GM19455 (cell line): ENCODE data around the gene TSPAN31.
A peak's percentile ranks its signal among the peaks of the same experiment; 100 is the strongest.

Experiments
- ATAC-seq: cut with Tn5 transposase; IDR thresholded peaks from one replicate; pipeline ENCODE4 v1.9.1; 2021; ENCODE audit not compliant: unreplicated experiment

The TSPAN31 gene

DNA sequence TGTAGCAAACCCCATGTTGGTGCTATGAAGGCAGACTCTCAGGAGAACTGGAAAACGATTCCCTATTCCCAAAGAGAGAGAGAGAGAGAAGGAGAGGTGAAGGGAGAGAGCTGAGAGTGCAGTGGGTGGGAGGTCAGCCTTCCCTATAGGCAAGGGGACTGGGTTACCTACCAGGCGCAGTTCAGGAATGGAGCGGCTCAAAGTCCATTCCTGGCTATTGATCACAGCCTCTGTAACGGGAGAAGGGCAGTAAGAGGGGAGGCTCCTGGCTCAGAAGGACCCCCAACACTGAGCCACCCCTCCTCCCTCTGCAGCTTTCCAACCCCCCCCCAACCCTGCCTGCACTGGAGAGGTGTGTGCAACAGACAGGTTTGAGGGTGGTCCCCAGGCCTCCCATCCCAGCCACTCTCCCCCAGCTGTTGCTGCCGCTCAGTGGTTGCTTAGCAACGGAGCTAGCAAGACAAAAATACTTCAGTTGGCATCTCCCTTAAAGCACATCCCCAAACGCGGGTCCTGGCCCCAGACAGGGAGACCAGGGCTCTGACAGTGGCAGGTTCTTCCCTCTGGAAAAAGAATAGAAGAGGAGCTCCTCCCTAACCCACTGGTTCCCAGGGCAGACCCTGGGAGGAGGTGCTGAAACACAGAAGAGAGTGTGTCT lies 9.5 kb upstream of the TSPAN31 start:
- ATAC-seq, result no peak

DNA sequence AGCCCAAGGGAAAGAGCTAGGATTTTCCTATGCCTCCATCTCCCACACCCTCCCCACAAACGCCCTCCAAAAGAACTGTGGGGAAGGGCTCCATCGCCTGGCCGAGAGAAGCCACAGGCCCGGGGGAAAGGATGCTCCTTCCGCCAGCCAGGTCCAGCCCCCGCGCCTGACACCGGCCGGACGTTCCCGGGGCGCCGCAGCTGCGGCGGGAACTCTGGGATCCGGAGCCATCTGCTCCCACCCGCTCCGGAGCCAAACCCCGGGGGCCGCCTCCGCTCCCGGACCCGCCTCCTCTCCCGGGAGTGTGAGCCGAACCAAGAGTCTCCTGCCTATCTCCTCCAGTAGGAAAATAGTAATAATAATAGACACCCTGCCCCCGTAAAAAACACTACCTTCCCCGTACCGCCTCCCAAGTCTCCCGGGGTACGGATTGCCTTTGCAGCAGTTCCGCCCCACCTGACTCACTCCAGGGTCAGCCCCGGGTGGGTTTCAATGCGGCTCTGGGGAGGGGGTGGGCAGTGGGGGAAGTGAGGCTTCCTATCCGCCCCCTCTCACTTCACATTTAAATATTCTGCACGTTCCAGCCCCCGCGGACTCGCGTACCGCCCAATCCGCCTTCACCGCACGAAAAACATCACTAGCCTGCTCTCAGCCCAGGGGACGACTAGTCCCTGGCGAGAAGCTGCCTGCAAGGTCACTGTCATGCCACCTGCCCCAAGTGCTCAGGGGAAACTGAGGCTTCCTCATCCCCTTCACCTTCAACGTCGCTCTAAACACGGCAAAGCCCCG lies 8.7 kb upstream of the TSPAN31 start:
- ATAC-seq, result no peak

DNA sequence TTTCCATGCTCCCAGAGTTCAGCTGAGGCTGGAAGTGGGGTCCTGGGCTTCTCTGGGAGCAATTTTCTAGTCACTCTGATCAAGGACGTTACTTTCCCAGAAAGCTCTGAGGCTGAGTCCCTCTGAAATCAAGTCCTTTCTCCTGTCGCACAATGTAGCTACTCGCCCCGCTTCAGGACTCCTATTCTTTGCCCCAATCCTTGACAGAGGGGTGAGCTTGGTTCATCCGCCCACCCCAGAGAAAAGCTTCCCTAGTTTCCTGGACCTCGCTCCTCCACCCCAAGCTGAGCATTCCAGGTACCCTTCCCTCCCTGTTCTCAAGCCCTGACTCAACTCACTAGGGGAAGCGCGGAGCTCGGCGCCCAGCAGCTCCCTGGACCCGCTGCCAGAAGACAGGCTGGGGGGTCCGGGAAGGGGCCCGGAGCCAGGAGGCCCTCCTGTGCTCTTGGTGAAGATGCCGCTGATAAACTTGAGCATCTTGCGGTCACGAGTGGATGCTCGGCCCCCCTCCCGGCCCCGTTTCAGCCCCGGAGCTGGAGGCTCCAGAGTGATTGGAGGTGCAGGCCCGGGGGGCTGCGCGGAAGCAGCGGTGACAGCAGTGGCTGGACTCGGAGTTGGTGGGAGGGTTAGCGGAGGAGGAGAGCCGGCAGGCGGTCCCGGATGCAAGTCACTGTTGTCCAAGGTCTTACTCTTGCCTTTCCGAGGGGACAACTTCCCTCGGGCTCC lies 7.9 kb upstream of the TSPAN31 start:
- no peak for ATAC-seq

DNA sequence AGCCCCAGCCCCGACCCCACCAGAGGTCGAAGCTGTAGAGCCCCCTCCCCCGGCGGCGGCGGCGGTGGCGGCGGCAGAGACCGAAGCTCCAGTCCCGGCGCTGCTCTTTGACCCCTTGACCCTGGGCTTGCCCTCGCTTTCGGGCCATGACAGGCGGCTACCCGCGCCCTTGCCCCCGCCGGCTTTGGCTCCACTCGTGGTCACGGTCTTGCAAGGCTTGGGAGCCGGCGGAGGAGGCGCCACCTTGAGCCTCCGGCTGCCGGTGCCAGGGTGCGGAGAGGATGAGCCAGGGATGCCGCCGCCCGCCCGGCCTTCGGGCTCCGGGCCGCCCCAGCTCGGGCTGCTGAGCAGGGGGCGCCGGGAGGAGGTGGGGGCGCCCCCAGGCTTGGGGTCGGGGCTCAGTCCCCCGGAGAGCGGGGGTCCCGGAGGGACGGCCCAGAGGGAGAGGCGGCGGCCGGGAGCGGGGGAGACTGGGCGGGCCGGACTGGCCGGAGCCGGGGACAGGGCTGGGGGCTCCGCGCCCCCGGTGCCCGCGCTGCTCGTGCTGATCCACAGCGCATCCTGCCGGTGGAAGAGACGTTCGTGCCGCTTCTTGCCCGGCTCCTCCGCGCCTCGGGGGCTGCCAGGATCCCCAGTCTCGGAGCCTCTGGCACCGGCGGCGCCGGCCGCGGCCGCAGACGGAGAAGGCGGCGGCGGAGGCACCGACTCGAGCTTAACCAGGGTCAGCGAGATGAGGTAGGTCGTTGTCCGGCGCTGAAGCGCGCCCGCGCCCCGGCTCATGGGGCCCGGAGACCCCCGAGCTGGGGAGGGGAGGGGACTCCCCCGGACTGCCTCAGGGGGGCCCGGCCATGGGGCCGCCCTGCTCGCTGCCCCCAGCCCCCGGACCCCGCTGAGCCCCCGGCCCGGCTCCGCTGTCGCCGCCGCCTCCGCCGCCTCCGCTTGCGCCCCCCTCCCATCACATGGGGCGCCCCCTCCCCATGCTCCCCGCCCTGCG lies 7.1 kb upstream of the TSPAN31 start:
- ATAC-seq, result no peak

DNA sequence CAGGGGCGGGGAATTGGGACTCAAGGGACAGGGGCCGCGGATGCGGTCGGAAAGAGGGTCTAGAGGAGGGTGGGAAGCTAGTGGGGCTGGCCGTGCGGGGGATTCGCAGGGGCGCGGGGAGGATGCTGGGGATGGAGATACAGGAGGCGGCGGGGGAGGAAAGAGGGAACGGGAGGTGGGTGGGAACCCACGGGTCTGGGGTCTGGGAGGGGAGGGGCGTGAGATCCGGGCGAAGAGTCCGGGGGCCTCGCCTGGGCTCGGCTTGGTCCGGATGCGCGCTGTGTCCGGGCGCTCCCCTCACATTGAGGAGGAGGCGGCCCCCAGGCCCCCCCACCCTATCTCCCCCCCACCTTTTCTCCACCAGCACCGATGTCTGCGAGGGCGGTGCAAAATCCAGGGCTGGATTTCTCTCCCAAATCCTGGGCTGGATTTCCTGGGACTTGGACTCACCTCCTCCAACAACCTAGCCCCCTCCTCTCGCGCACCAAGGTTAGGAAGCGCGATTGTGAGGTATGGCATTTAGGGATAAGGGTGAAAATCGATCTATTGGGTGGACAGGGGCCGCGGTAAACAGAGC lies 6.1 kb upstream of the TSPAN31 start, which contains the start of gene AGAP2:
TSS of gene AGAP2 (minus strand) at position 82 of the 577 bp plus-strand sequence. CDS start 496 bp downstream, outside the sequence.
- no peak for ATAC-seq

DNA sequence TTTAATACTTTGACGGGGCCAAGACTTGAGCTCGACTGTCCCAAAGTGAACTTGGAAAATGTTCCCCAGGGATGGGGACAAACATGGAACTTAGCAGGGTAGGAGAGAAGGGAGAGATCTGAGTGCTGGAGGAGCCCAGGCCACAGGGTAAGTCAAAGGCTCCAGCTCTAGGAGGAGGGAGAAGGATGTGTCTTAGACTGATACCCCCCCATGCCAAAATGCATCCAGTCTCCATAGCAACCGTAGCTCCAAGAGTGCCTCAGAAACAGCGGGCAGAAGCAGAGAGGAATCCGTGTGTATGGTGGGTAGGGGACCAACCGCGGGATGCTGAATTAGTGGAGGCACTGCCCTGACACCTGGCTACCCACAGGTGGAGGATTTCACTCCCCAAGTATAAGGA lies 5.5 kb upstream of the TSPAN31 start:
- ATAC-seq, result no peak

DNA sequence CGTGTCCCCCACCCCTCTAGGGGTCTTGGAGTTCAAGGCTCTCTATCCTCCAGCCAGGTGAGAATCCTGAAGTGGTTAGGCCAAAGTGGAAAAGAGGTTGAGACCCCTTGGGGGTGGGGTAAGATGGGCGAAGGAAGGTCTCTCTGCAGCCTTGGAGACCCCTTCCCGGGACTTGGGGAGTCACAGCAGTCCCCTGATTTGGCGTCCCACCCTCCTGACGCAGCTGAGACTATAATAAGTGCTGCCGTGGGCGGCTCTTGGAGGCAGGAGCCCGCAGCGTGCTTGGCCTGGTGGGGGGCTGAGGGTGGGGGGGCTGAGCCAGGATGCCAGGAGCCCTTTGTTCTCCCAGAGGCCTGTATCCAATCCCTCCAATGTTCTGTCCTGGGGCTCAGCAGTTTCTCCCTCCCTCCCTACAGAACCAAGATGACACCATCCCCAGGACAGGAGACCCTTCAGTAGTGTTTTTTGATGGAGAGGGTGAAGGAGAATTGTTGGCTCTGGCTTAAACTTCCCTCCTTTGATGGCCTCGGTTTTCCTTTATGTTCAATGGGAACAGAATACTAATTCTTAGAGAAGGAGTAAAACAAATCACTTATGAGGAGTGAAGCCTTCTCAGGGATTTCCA lies 4.8 kb upstream of the TSPAN31 start:
- no peak for ATAC-seq

DNA sequence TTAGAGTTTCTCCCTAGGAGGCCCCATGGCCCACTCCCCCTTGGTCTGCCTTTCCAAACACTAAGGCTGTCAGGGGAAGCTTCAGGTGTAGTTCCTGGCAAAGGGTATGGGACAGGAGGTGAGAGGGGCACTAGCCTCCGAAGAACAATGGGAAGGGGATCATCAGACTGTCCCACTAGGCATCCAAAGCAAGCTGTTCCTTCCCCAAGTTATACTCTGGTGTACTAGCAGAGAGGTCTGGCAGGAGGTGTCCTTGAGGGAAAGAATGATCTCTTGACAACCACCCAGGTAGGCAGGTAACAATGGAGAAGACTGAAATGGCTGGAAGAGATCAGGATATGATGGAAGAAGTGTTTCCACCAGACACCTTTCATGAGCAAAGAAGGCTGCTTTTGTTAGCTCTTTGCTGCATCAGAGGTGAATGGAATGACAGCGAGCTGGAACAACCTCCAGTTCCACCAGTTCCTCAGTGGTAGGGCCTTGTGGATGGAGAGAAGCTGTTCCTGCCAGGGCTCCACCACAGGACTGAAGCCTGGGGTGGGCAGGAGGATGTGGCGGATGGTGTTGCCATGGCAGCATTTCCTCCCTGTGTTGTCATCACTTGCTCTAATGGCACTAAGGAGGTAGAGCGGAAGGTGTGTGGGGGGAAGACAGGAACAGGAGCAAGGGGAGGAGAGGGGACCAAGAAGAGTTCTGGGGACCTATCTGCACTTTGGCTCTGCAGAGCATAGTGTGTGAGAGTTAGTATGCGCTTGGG lies 4.0 kb upstream of the TSPAN31 start:
- peak; percentile 42 for ATAC-seq

DNA sequence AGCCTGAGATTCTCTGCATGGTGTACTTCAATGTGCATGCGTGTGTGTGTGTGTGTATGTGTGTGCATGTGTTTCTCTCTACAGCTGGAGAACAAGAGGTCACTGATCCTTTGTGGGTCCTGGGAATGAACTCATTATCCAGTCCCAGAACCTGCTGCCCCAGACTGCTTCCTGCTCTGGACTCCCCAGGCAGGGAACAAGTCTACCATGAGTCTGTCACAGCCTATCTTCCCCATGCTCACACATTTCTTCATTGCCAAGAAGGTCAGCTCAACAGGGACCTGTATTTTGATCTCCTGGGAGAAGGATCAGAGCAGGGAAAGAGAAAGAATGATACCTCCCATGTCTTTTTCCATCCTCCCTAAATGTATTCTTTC lies 3.4 kb upstream of the TSPAN31 start:
- no peak for ATAC-seq

DNA sequence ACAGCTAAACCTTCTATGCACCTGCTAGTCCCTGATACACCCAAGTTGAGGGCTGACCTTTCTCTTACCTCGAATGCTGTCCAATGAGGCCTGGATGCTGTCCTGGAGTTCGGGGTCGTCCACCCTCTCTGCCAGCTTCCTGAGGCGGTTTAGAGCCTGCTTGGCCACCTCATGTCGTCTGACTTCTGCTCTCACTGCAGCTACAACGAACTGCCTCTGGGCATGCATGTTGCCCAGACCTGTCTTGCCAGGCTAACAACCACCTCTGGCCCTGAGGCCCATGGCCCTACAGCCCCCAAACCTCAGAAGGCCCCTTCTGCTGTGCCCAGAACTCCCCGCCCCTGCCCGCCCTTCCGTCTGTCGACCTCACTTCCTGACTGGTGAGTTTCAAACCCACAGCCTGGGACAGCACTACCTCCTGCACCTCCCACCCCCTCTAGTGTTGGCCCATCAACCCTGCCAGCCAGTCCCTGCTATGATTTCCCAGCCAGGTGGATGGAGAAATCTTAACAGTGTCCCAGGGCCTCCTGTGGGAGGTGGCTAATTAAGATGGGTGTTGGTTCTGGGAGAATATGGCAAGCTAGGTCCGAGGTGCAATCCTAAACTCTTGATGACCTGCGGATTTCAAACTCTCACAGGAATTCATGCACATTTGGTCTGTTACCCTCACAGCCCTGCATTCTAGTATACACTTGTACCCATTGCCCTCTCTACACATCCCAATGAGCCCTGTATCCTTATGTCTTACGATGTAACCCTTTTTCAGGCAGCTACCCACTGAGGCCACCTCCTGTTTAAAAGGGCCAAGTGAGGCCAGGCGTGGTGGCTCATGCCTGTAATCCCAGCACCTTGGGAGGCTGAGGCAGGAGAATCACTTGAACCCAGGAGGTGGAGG lies 2.7 kb upstream of the TSPAN31 start:
- peak; percentile 60 for ATAC-seq

DNA sequence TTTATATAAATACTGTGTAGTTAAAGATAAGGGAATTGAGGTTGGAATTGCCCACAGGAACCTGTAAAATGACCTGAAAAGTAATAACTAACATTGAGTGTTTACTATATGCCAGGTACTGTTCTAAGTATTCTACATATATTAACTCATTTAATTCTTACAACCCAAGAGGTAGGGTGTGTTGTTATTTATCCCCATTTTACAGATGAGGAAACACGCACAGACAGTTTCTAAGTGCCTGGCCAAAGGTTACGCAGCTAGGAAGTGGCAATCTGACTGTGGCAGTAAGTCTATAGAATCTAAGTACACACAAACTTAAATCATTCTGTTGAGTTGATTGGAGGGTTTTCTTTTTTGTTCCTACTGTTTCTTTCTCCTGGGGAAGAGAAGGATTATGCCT lies 1.1 kb upstream of the TSPAN31 start:
- ATAC-seq, result no peak

DNA sequence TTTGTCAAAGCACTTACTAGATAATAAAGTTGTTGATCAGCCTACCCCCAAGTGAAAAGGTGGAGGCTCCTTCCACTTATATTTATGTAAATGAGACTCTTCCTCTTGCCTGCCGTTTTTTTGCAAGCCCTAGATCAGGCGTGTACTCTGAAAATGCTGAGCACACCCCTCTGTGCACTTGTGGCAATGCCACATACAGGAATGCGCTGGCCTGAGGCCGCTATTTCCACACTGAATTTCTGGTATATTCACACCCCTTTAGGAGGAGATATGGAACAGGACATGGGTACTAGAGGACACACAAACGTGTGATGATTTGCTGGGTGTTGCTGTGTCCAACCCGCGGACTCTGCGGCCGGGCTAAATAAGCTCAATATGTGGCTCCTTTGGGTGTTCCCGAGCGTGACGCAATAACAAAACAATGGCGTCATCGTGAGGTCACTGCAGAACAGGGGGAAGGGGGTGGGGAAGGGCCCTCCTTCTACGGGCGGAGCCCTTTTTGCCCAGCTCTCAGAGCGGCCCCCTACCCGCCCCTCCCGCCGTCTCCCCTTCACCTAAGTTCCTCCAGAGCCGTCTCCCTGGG lies 554 bp upstream of the TSPAN31 start:
- peak; percentile 35 for ATAC-seq

DNA sequence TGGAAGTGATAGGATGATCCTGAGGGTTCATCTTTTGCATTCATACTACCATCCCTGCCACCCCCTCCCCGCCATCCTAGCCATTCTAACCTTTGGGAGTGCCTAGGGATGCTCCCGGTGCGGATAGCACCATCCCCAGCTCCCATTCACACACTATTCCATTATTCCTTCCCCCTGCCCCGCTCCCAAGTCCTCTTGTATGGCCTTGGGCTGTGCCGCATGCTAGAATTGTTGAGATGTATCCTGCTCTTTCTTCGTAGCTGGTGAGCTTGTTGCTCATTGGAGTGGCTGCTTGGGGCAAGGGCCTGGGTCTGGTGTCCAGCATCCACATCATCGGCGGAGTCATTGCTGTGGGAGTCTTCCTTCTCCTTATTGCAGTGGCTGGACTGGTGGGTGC lies 644 bp downstream of the TSPAN31 start:
- ATAC-seq, result no peak

DNA sequence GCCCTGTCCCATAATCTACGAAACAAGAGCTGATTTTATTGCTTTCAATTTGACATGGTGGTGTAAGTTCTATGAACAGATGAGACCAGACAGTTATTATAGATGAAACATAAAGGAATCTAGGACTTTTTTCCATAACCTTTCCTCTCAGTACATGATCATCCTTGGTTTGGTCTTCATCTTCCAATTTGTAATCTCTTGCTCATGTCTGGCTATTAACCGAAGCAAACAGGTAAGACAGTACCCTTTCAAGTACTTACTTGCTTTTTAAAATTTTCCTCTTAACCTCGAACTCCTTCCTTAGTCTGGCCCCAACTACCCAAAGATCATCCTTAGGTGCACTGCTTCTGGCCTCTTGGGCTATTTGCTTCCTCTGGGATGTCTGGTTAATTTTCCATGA lies 1.2 kb downstream of the TSPAN31 start:
- no peak for ATAC-seq

DNA sequence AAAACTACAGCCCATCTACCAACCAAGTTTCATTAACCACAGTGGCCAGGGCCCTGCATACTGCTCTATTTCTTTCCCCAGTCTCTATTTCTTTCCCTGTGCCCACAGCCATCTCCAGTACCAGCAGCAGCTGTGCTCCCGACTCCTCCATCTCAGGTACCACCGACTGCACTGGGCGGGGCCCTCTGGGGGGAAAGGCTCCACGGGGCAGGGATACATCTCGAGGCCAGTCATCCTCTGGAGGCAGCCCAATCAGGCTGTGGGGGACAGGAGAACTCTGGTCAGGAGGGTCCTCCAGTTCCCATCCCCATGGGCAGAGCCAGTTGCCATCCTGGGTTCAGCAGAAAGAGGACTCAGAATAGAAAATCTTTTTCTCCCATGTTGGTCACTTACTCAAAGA lies 4.2 kb downstream of the TSPAN31 start:
- ATAC-seq, result no peak

DNA sequence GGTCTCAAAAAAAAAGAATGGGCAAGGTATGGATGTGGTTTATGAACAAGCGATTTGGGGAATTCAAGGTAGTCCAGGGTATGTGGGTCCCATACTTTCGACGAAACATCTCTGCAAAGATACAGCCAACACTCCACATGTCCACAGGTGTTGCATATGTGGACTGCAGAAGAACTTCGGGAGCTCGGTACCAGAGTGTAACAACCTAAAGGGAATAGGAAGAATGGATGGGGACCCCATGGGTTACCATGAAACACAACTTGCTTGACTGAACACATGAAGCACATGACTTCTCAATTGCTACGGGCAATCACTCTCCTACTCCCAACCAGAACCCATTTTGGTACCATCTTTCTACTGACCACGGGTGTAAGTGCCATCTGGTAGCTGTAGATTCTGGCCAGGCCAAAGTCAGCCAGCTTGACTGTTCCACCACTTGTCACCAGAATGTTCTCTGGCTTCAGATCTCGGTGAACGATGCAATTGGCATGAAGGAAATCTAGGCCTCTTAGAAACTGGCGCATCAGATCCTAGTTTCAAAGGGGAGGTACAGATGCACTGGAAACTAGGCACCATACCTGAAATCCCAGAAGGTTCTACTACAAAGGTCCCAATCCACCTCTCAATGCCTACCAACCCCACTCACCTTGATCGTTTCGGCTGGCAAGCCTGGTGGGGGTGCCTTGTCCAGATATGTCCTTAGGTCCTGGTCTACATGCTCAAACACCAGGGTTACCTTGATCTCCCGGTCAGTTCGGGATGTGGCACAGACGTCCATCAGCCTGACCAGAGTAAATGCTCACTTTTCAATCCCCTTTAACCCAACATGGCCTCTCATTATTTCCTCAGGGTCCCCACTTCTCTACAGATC lies 6.0 kb downstream of the TSPAN31 start:
- no peak for ATAC-seq

DNA sequence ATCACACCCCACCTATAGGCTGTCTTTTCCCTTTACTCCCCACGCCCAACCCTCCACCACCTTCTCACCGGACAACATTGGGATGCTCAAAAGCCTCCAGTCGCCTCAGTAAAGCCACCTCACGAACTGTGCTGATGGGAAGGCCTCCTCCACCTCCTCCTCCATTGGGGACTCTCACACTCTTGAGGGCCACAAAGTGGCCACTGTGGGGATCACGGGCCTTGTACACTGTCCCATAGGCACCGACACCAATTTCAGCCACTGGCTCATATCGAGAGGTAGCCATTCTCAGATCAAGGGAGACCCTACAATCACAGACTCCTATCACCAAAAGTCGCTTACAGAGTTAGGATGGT lies 6.6 kb downstream of the TSPAN31 start:
- no peak for ATAC-seq
